ENCODE data around the gene RPS6KA4.

GRCh38 chr11:64327993-64328392 lies 31.0 kb upstream of the RPS6KA4 start:
- TF ChIP-seq EZH2phosphoT487 (IDR thresholded peaks at IDR 0.05) (no peak), CTCF (IDR thresholded peaks at IDR 0.05) (no peak), EZH2 (IDR thresholded peaks at IDR 0.05) (no peak)
